Chondrocyte (in vitro differentiated cells): ENCODE results near the gene MYL5. TPM values are rescaled to one million over a fixed set of nuclear protein-coding genes. Genes with fewer than 3 reads are reported as not detected.
"Not testable (repeated sequence)": the region's sequence is repeated elsewhere in the genome, so short reads cannot be mapped to it uniquely, and the experiment has no call there.

Experiments
- DNase-seq: peaks from one replicate; pipeline ENCODE4 v3.0.0; 2021; ENCODE audit warnings: mixed read lengths, low spot score
- H3K27ac Mint-ChIP-seq: one replicate; pipeline ENCODE4 v1.8.0; 2021; ENCODE audit warnings: mild to moderate bottlenecking, moderate library complexity, mixed read lengths; ENCODE audit not compliant: unreplicated experiment
- H3K27me3 Mint-ChIP-seq: 2 replicates; pipeline ENCODE4 v1.8.0; 2021; ENCODE audit warnings: low read depth, mixed read lengths
- H3K36me3 Mint-ChIP-seq: 2 replicates; pipeline ENCODE4 v1.8.0; 2021; ENCODE audit warnings: low read depth, mixed read lengths
- H3K4me1 Mint-ChIP-seq: 2 replicates; pipeline ENCODE4 v1.8.0; 2021; ENCODE audit warnings: low read depth, mild to moderate bottlenecking, mixed read lengths
- H3K4me3 Mint-ChIP-seq: one replicate; pipeline ENCODE4 v1.8.0; 2021; ENCODE audit warnings: mild to moderate bottlenecking, moderate library complexity, mixed read lengths; ENCODE audit not compliant: unreplicated experiment
- H3K9me3 Mint-ChIP-seq: 2 replicates; pipeline ENCODE4 v1.8.0; 2021; ENCODE audit warnings: low read depth, mixed read lengths
- total RNA-seq: library from RNA; stranded (reverse); gene quantifications from 3 replicates; pipeline ENCODE4 v1.2.1, GENCODE V29; 2021
- TF ChIP-seq, protein P1 (sequence below): fragments of 200-600 bp; sonication (generic); IDR thresholded peaks from 2 replicates; pipeline ENCODE4 v1.5.0; 2021; ENCODE audit warnings: antibody characterized with exemption, mild to moderate bottlenecking, moderate library complexity

MYL5 gene
- total RNA-seq, 1 donor from 2014 or later = 22.8 TPM

DNA sequence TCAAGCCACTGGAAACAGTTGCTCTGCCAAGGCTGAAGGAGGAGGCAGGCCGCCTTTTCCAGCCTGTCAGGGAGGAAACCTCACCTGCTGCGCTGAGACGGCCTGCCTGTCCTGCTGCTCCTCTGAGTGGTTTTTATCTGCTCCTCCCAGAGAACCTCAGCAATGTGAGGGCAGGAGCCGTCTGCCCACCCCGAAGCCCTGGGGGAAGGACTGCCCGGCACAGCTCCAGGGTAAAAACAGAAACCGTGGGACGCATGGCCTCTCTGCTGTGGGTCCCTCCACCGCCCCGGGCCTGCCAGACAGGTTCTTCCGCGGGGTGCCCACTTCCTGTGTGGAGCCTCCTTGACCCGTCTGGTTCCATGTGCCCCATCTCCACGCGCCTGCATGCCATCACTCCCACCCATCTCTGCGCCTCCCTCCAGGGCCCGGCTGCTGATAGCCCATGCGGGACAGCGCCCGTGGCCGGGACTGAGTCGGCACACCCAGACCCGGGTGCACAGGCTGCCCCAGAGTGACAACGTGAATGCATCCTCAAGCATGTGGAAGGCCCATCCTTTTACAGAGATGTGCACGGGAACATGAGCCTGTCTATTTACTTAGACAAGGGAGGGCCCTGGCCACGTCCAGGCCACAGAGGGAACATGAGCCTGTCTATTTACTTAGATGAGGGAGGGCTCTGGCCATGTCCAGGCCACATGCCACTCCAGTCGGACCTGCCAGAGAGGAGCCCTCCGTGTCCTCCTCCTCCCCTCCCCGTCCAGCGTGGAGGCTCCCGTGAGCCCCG lies 18.6 kb downstream of the MYL5 start:
- TF ChIP-seq, protein P1, sequence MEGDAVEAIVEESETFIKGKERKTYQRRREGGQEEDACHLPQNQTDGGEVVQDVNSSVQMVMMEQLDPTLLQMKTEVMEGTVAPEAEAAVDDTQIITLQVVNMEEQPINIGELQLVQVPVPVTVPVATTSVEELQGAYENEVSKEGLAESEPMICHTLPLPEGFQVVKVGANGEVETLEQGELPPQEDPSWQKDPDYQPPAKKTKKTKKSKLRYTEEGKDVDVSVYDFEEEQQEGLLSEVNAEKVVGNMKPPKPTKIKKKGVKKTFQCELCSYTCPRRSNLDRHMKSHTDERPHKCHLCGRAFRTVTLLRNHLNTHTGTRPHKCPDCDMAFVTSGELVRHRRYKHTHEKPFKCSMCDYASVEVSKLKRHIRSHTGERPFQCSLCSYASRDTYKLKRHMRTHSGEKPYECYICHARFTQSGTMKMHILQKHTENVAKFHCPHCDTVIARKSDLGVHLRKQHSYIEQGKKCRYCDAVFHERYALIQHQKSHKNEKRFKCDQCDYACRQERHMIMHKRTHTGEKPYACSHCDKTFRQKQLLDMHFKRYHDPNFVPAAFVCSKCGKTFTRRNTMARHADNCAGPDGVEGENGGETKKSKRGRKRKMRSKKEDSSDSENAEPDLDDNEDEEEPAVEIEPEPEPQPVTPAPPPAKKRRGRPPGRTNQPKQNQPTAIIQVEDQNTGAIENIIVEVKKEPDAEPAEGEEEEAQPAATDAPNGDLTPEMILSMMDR = no peak
- Mint-ChIP-seq H3K36me3 (no peaks in the 10 kb centered on the region), H3K4me3 (no peak overlapping the region), H3K9me3 (no peaks in the 10 kb centered on the region), H3K4me1 (peaks cover under 1% of the 10 kb centered on the region), H3K27ac (no peak overlapping the region), H3K27me3 (peaks cover 10% of the 10 kb centered on the region)
- no peak for DNase-seq

DNA sequence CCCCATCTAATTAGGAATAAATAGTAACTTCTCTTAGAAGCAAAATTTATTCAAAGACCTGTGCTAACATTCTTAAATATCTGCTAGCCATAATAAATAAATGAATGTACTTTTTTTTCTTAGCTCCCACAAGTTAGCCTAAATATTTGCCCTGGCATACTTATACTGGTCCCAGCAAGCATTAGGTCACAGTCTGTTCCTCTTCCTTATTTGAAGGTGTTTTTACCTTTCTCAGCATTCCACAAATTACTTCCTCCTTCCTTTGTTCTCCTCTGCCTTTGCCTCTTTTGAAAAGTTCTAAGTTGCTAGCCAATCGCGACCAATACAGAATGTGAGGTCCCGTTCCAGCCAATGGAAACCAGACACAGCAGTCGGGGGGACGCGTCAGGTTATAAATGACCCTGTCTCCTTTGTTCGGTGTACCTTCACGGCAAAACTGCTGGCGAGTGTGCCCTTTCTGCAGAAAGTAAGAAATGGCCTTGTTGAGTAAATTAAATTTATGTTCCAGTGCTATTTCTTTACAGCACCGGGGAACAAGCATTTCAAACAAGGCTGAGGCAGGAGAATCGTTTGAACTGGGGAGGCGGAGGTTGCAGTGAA lies 20.1 kb downstream of the MYL5 start:
- not testable (repeated sequence) for H3K9me3 Mint-ChIP-seq, H3K4me3 Mint-ChIP-seq, H3K4me1 Mint-ChIP-seq, H3K36me3 Mint-ChIP-seq, H3K27ac Mint-ChIP-seq, H3K27me3 Mint-ChIP-seq, DNase-seq

DNA sequence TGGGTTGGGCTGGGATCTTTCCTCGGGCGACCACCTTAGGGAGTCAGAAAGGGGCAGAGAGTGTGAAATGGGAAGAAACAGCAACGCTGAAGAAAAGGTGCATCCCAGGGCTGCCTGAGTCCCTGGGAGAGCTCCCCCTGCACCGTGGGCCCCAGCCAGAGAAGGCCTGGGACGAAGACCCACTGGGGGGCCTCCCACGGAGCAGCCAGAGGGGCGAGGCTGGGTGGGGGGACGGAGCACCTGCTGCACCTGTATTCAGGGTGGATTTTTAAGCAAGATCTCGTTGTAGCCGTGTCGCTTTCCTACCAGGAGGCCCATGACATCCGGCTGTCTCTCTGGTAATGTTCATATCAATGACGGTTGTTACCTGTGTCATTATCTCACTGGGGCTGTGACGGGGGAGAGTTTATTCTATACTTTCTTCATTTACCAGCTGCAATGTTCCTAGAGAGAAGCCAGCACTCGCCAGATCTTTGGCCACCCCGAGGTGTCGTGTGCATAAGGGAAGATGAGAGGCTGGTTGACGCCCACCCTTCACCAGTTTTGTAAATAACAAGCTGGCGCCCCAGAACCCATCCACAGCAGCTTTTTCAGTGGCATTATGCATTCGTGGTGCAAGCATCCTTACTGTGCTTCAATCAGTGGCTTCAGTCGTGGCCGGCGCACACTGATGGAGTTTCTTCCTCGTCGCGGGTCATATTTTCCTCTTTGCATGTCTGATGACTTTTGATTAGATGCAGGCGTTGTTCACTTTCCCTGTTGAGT lies 25.7 kb downstream of the MYL5 start:
- TF ChIP-seq, protein P1 = no peak
- Mint-ChIP-seq H3K4me1 (no peaks in the 10 kb centered on the region), H3K36me3 (no peaks in the 10 kb centered on the region), H3K4me3 (no peak overlapping the region), H3K27me3 (peaks cover 5% of the 10 kb centered on the region), H3K27ac (no peak overlapping the region), H3K9me3 (no peaks in the 10 kb centered on the region)
- DNase-seq = no peak

DNA sequence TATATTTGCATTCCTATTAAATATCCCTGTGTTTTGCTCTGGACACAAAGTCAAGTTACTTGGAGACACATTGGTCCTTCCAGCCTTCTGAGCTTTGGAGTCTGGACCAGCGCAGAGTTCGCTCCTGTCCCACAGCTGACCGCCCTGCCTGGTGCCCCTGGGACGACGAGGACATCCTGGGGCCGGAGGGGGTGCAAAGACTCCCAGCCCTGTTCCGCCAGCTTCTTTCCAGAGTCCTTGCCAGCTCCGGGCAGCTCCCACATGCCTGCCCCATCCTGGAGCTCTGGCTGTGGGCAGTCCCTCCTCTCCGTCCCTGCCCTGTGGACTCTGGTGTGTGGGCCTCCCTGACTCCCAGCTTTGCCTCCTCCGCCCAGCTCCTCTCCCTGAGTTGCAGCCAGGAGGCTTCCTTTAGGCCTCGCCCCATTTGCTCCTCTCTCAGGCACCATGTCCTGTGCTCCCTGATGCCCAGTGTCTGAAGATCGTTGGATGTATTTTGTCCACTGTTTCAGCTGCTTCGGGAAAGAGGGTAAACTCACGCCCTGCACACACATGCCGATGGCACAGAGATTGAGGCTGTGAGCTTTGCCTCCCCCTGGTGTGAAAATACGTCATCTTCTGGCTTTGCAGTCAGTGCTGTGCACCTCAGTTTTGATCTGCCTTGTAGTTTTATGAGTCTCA lies 26.4 kb downstream of the MYL5 start:
- TF ChIP-seq, protein P1 = peak; percentile 24
- Mint-ChIP-seq H3K27ac (no peak overlapping the region), H3K4me3 (no peak overlapping the region)

DNA sequence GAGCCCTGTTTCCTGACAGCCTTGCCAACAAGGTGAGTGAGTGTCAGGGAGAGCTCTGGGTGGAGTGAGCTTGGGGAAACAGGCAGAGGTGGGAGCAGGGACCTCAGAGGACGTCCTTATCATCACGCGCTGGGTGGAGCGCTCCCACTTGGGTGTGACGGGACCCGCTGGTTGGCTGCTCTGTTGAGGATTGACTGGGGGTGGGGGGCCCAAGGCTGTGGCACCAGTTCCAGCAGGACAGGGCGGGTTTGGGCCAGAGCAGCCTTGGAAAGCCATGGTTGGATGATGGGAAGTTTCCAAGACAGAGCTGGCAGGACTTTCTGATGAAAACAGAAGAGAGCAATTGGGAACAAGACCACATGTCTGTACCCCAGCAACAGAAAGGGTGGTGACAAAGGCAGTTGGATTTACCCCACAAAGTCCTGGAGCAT lies 28.3 kb downstream of the MYL5 start:
- Mint-ChIP-seq H3K4me3 (no peak overlapping the region), H3K9me3 (no peaks in the 10 kb centered on the region), H3K27ac (no peak overlapping the region), H3K4me1 (peaks cover 8% of the 10 kb centered on the region), H3K27me3 (peaks cover 3% of the 10 kb centered on the region), H3K36me3 (no peaks in the 10 kb centered on the region)
- no peak for DNase-seq
- TF ChIP-seq, protein P1 = no peak

More for the DNA sequence above, 26.4 kb downstream of the MYL5 start:
- H3K36me3 Mint-ChIP-seq = no peaks in the 10 kb centered on the region
- H3K9me3 Mint-ChIP-seq = no peaks in the 10 kb centered on the region
- H3K27me3 Mint-ChIP-seq = peaks cover 4% of the 10 kb centered on the region
- peaks cover 2% of the 10 kb centered on the region for H3K4me1 Mint-ChIP-seq
- DNase-seq = no peak
